ENCODE results near the gene AHCYL2. TPM values are rescaled to one million over a fixed set of nuclear protein-coding genes. Genes with fewer than 3 reads are reported as not detected.

AHCYL2 gene
- polyA plus RNA-seq, 3 donors: 10.7 to 14.6 (median 12.1) TPM

- Histone ChIP-seq H2AFZ (ENCODE audit: insufficient read depth, low read depth, low read length, poor library complexity, severe bottlenecking) (no peak overlapping the region), H3K4me1 (ENCODE audit: control insufficient read depth in 1 of 2, insufficient read depth in 2 of 2, low read length in 2 of 2) (peaks cover 28 to 35% of the 10 kb centered on the region in 2 donors), H3K36me3 (replicated peaks in 1 of 2; ENCODE audit: control insufficient read depth in 1 of 2, insufficient read depth in 2 of 2, low read length in 2 of 2) (no peaks in the 10 kb centered on the region), H3K9ac (ENCODE audit: insufficient read depth, low read length, poor library complexity, severe bottlenecking) (no peak overlapping the region), H3K27me3 (ENCODE audit: control insufficient read depth in 2 of 2, insufficient read depth in 2 of 2, low read length in 2 of 2) (no peaks in the 10 kb centered on the region), H3K4me2 (replicated peaks; ENCODE audit: extremely low read depth, low read length, poor library complexity, severe bottlenecking) (no peak overlapping the region), H4K20me1 (ENCODE audit: insufficient read depth, low read length) (no peaks in the 10 kb centered on the region), H3K79me2 (ENCODE audit: insufficient read depth, low read length) (peaks cover 6% of the 10 kb centered on the region), H3K4me3 (replicated peaks in 1 of 3; ENCODE audit: low read depth in 2 of 3, low read length in 3 of 3) (no peak overlapping the region), H3K27ac (ENCODE audit: low read depth in 1 of 2, low read length in 2 of 2) (no peak overlapping the region), H3K9me3 (replicated peaks in 1 of 2; ENCODE audit: control insufficient read depth in 1 of 2, insufficient read depth in 1 of 2, low read length in 2 of 2) (no peaks in the 10 kb centered on the region)
- WGBS (ENCODE audit: insufficient coverage): 30% methylated on average over 2 of the region's 2 CpGs
- DNase-seq: no peak
- peaks cover 43% of the 10 kb centered on the region for H3K4me1 Mint-ChIP-seq
- H3K4me3 Mint-ChIP-seq: no peak overlapping the region
- peak overlapping the region in 1 of 7 donors; percentile 56 for H3K27ac Mint-ChIP-seq
- no peaks in the 10 kb centered on the region for H3K27me3 Mint-ChIP-seq (ENCODE audit: low read depth in 3 of 3)
- no peaks in the 10 kb centered on the region for H3K9me3 Mint-ChIP-seq
- TF ChIP-seq, protein P1, sequence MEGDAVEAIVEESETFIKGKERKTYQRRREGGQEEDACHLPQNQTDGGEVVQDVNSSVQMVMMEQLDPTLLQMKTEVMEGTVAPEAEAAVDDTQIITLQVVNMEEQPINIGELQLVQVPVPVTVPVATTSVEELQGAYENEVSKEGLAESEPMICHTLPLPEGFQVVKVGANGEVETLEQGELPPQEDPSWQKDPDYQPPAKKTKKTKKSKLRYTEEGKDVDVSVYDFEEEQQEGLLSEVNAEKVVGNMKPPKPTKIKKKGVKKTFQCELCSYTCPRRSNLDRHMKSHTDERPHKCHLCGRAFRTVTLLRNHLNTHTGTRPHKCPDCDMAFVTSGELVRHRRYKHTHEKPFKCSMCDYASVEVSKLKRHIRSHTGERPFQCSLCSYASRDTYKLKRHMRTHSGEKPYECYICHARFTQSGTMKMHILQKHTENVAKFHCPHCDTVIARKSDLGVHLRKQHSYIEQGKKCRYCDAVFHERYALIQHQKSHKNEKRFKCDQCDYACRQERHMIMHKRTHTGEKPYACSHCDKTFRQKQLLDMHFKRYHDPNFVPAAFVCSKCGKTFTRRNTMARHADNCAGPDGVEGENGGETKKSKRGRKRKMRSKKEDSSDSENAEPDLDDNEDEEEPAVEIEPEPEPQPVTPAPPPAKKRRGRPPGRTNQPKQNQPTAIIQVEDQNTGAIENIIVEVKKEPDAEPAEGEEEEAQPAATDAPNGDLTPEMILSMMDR (IDR thresholded peaks at IDR 0.05): no peak
- no peaks in the 10 kb centered on the region for H3K36me3 Mint-ChIP-seq
- intact Hi-C loops (cut with micrococcal nuclease): no loop called here
Observed at GRCh38 chr7:129262324-129262723, 37.5 kb downstream of the AHCYL2 start.

GRCh38 chr7:129263168-129263567 lies 38.3 kb downstream of the AHCYL2 start:
- no peak overlapping the region for H3K4me2 ChIP-seq (replicated peaks; ENCODE audit: extremely low read depth, low read length, poor library complexity, severe bottlenecking)
- H3K79me2 ChIP-seq (ENCODE audit: insufficient read depth, low read length): no peaks in the 10 kb centered on the region
- H3K9me3 ChIP-seq (replicated peaks in 1 of 2; ENCODE audit: control insufficient read depth in 1 of 2, insufficient read depth in 1 of 2, low read length in 2 of 2): no peaks in the 10 kb centered on the region
- peaks cover 26 to 32% of the 10 kb centered on the region in 2 donors for H3K4me1 ChIP-seq (ENCODE audit: control insufficient read depth in 1 of 2, insufficient read depth in 2 of 2, low read length in 2 of 2)
- H4K20me1 ChIP-seq (ENCODE audit: insufficient read depth, low read length): no peaks in the 10 kb centered on the region
- DNase-seq: peak in 1 of 3 donors; percentile 19
- no peaks in the 10 kb centered on the region for H3K36me3 Mint-ChIP-seq
- intact Hi-C loops (cut with micrococcal nuclease): no loop called here
- no peak overlapping the region for H3K4me3 Mint-ChIP-seq
- peaks cover 39% of the 10 kb centered on the region for H3K4me1 Mint-ChIP-seq
- no peaks in the 10 kb centered on the region for H3K27me3 ChIP-seq (ENCODE audit: control insufficient read depth in 2 of 2, insufficient read depth in 2 of 2, low read length in 2 of 2)
- no peak overlapping the region for H3K9ac ChIP-seq (ENCODE audit: insufficient read depth, low read length, poor library complexity, severe bottlenecking)
- H3K4me3 ChIP-seq (replicated peaks in 1 of 3; ENCODE audit: low read depth in 2 of 3, low read length in 3 of 3): no peak overlapping the region
- H3K36me3 ChIP-seq (replicated peaks in 1 of 2; ENCODE audit: control insufficient read depth in 1 of 2, insufficient read depth in 2 of 2, low read length in 2 of 2): no peaks in the 10 kb centered on the region
- WGBS (ENCODE audit: insufficient coverage): 80% methylated on average over 1 of the region's 2 CpGs
- no peak overlapping the region for H3K27ac ChIP-seq (ENCODE audit: low read depth in 1 of 2, low read length in 2 of 2)
- H3K9me3 Mint-ChIP-seq: no peaks in the 10 kb centered on the region
- no peak overlapping the region for H3K27ac Mint-ChIP-seq
- TF ChIP-seq, protein P1 (IDR thresholded peaks at IDR 0.05): no peak
- H3K27me3 Mint-ChIP-seq (ENCODE audit: low read depth in 3 of 3): no peaks in the 10 kb centered on the region
- H2AFZ ChIP-seq (ENCODE audit: insufficient read depth, low read depth, low read length, poor library complexity, severe bottlenecking): no peak overlapping the region
